ENCODE results near the gene EZR. TPM values are rescaled to one million over a fixed set of nuclear protein-coding genes. Genes with fewer than 3 reads are reported as not detected.

Gene EZR
- total RNA-seq, 1 donor from 2014 or later = 110 TPM

- DNase-seq (ENCODE audit: low read depth, low spot score) = no peak
Measured at GRCh38 chr6:158762787-158763433, 56.3 kb downstream of the EZR start.

GRCh38 chr6:158761746-158762145 is 57.4 kb downstream of the EZR start:
- DNase-seq (ENCODE audit: low read depth, low spot score) = no peak

GRCh38 chr6:158760618-158761250 is 58.4 kb downstream of the EZR start:
- no peak for DNase-seq (ENCODE audit: low read depth, low spot score)

GRCh38 chr6:158759966-158760617 is 59.1 kb downstream of the EZR start:
- DNase-seq (ENCODE audit: low read depth, low spot score) = no peak

- no peak for DNase-seq (ENCODE audit: low read depth, low spot score)
Measured at GRCh38 chr6:158758941-158759479, 60.2 kb downstream of the EZR start.

- DNase-seq (ENCODE audit: low read depth, low spot score) = no peak
Measured at GRCh38 chr6:158758451-158758860, 60.7 kb downstream of the EZR start.

GRCh38 chr6:158757753-158758090 is 61.4 kb downstream of the EZR start:
- no peak for DNase-seq (ENCODE audit: low read depth, low spot score)

- DNase-seq (ENCODE audit: low read depth, low spot score) = no peak
Measured at GRCh38 chr6:158756977-158757752, 62.0 kb downstream of the EZR start.

GRCh38 chr6:158756126-158756525 is 63.0 kb downstream of the EZR start:
- no peak for DNase-seq (ENCODE audit: low read depth, low spot score)

- no peak for DNase-seq (ENCODE audit: low read depth, low spot score)
Measured at GRCh38 chr6:158755636-158756035, 63.5 kb downstream of the EZR start.

GRCh38 chr6:158754738-158755137 is 64.4 kb downstream of the EZR start:
- DNase-seq (ENCODE audit: low read depth, low spot score) = no peak

- no peak for DNase-seq (ENCODE audit: low read depth, low spot score)
Measured at GRCh38 chr6:158753811-158754210, 65.4 kb downstream of the EZR start.

- no peak for DNase-seq (ENCODE audit: low read depth, low spot score)
Measured at GRCh38 chr6:158752613-158753012, 66.6 kb downstream of the EZR start.

- no peak for DNase-seq (ENCODE audit: low read depth, low spot score)
Measured at GRCh38 chr6:158751921-158752320, 67.2 kb downstream of the EZR start.

GRCh38 chr6:158751224-158751623 is 67.9 kb downstream of the EZR start:
- no peak for DNase-seq (ENCODE audit: low read depth, low spot score)

- no peak for DNase-seq (ENCODE audit: low read depth, low spot score)
Measured at GRCh38 chr6:158744986-158745430, 74.2 kb downstream of the EZR start.

- no peak for DNase-seq (ENCODE audit: low read depth, low spot score)
Measured at GRCh38 chr6:158743033-158743651, 76.0 kb downstream of the EZR start.

GRCh38 chr6:158739673-158740072 is 79.5 kb downstream of the EZR start:
- DNase-seq (ENCODE audit: low read depth, low spot score) = no peak

GRCh38 chr6:158737710-158738615 is 81.2 kb downstream of the EZR start:
- no peak for DNase-seq (ENCODE audit: low read depth, low spot score)

- DNase-seq (ENCODE audit: low read depth, low spot score) = no peak
Measured at GRCh38 chr6:158737082-158737709, 82.0 kb downstream of the EZR start.
